GM06990 (cell line): ENCODE results near the gene ADORA2B.
"Not testable (repeated sequence)": the region's sequence is repeated elsewhere in the genome, so short reads cannot be mapped to it uniquely, and the experiment has no call there.

ENCODE experiments used
- DNase-seq: peaks from one replicate; pipeline ENCODE4 v3.0.0-alpha.2; 2011; ENCODE audit not compliant: insufficient read length; ENCODE audit errors: extremely low read depth
- H3K27me3 ChIP-seq: replicated peaks from 2 replicates; pipeline ENCODE4 v1.6.0; 2011; ENCODE audit warnings: low read length; ENCODE audit not compliant: control insufficient read depth, insufficient read depth
- H3K36me3 ChIP-seq: 2 replicates; pipeline ENCODE4 v1.5.1; 2011; ENCODE audit warnings: low read length; ENCODE audit not compliant: control insufficient read depth, insufficient read depth
- H3K4me3 ChIP-seq: replicated peaks from 2 replicates; pipeline ENCODE4 v1.5.1; 2011; ENCODE audit warnings: low read depth, mild to moderate bottlenecking, control low read depth, low read length
- CTCF ChIP-seq: IDR thresholded peaks from 2 replicates; pipeline ENCODE4 v1.5.1; 2011; ENCODE audit warnings: low read length, control low read depth, mild to moderate bottlenecking, inconsistent platforms; ENCODE audit not compliant: insufficient read depth, poor library complexity, severe bottlenecking

ADORA2B gene

GRCh38 chr17:15907290-15907689, 37.6 kb upstream of the ADORA2B start:
- H3K4me3 ChIP-seq = no peak overlapping the region
- no peaks in the 10 kb centered on the region for H3K27me3 ChIP-seq
- H3K36me3 ChIP-seq = no peaks in the 10 kb centered on the region
- TF ChIP-seq CTCF = no peak
- DNase-seq = no peak

GRCh38 chr17:15908378-15908777, 36.6 kb upstream of the ADORA2B start:
- Histone ChIP-seq H3K4me3 (no peak overlapping the region), H3K36me3 (no peaks in the 10 kb centered on the region), H3K27me3 (no peaks in the 10 kb centered on the region)
- no peak for DNase-seq
- TF ChIP-seq CTCF = no peak

- DNase-seq = no peak
- Histone ChIP-seq H3K4me3 (no peak overlapping the region), H3K36me3 (no peaks in the 10 kb centered on the region), H3K27me3 (no peaks in the 10 kb centered on the region)
- no peak for TF ChIP-seq CTCF
These were observed 35.4 kb upstream of the ADORA2B start for GRCh38 chr17:15909481-15909991.

- no peaks in the 10 kb centered on the region for H3K36me3 ChIP-seq
- TF ChIP-seq CTCF = no peak
- H3K27me3 ChIP-seq = no peaks in the 10 kb centered on the region
- no peak overlapping the region for H3K4me3 ChIP-seq
- DNase-seq = no peak
These were observed 34.1 kb upstream of the ADORA2B start for GRCh38 chr17:15910791-15911190.

- H3K36me3 ChIP-seq, H3K27me3 ChIP-seq, DNase-seq, H3K4me3 ChIP-seq: not testable (repeated sequence)
These were observed 33.2 kb upstream of the ADORA2B start for GRCh38 chr17:15911701-15912100.

- TF ChIP-seq CTCF = no peak
- H3K4me3 ChIP-seq = no peak overlapping the region
- no peaks in the 10 kb centered on the region for H3K36me3 ChIP-seq
- no peak for DNase-seq
- H3K27me3 ChIP-seq = no peaks in the 10 kb centered on the region
These were observed 32.4 kb upstream of the ADORA2B start for GRCh38 chr17:15912416-15912955.
